Mucosa of rectum (tissue), 2 donors: Measurements from ENCODE around the gene CATSPERZ.

Experiments used
- H3K27ac ChIP-seq, 2 donors: one replicate each; pipeline ENCODE4 v1.7.0; 2013; ENCODE audit warnings: inconsistent platforms in 2 of 2, low read depth in 2 of 2, low read length in 2 of 2
- H3K27me3 ChIP-seq, 2 donors: one replicate each; pipeline ENCODE4 v1.7.0; 2013; ENCODE audit warnings: low read length in 2 of 2; ENCODE audit not compliant: control insufficient read depth in 2 of 2, insufficient read depth in 2 of 2
- H3K36me3 ChIP-seq, 2 donors: one replicate each; pipeline ENCODE4 v1.7.0; 2013; ENCODE audit warnings: low read length in 2 of 2; ENCODE audit not compliant: control insufficient read depth in 2 of 2, insufficient read depth in 2 of 2
- H3K4me1 ChIP-seq, 2 donors: one replicate each; pipeline ENCODE4 v1.7.0; 2013; ENCODE audit warnings: low read length in 2 of 2, mild to moderate bottlenecking in 1 of 2; ENCODE audit not compliant: control insufficient read depth in 2 of 2, insufficient read depth in 2 of 2
- H3K4me3 ChIP-seq, 2 donors: one replicate each; pipeline ENCODE4 v1.7.0; 2013; ENCODE audit warnings: low read length in 2 of 2
- H3K9ac ChIP-seq, 2 donors: one replicate each; pipeline ENCODE4 v1.7.0; 2013; ENCODE audit warnings: low read length in 2 of 2, low read depth in 1 of 2, mild to moderate bottlenecking in 1 of 2
- H3K9me3 ChIP-seq, 2 donors: one replicate each; pipeline ENCODE4 v1.7.0; 2013; ENCODE audit warnings: low read length in 2 of 2; ENCODE audit not compliant: control insufficient read depth in 2 of 2
- donor health status: healthy.
- donor health status: Normal muscosa, but diverticular disease.

The CATSPERZ gene

DNA sequence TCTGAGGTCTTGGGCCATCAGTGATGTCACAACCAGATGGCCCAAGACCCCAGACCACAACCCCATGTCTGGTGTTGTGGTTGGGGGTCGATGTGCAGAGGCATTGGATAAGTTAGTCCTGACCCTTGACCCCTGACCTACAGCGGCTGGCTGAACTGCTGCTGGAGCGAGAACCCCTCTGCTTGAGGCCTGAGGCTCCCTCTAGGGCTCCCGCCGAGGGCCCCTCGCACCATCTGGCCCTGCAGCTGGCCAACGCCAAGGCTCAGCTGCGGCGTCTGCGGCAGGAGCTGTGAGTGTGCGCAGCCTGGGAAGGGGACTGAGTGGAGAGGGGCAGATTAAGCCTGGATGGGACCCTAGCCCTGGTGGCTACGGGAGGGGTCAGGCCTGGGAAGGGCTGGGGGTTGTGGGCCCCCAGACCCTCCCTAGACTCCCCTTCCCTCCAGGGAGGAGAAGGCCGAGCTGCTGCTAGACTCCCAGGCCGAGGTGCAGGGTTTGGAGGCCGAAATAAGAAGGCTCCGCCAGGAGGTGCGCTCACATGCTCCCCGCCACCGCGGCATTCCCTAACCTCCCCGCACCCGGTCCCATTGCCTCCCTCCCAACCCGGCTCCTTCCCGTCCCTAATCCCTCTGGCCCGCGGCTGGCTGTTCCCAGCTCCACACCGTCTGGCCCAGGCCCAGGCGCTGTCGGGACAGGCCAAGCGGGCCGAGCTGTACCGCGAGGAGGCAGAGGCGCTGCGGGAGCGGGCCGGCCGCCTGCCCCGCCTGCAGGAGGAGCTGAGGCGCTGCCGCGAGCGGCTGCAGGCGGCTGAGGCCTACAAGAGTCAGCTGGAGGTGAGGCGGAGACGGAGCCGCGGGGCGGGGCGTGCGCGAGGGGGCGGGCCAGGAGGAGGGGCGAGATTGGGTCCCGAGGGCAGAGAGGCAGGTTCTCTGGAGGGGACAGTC, 42.0 kb downstream of the CATSPERZ start:
- Histone ChIP-seq H3K4me3 (peak overlapping the region; percentile 61 to 69), H3K4me1 (peaks cover 24 to 27% of the 10 kb centered on the region in 2 donors), H3K27ac (peak overlapping the region; percentile 70 to 72), H3K9me3 (no peaks in the 10 kb centered on the region), H3K36me3 (peaks cover 0 to 2% of the 10 kb centered on the region in 2 donors), H3K27me3 (no peaks in the 10 kb centered on the region), H3K9ac (peak overlapping the region; percentile 65 to 86)

DNA sequence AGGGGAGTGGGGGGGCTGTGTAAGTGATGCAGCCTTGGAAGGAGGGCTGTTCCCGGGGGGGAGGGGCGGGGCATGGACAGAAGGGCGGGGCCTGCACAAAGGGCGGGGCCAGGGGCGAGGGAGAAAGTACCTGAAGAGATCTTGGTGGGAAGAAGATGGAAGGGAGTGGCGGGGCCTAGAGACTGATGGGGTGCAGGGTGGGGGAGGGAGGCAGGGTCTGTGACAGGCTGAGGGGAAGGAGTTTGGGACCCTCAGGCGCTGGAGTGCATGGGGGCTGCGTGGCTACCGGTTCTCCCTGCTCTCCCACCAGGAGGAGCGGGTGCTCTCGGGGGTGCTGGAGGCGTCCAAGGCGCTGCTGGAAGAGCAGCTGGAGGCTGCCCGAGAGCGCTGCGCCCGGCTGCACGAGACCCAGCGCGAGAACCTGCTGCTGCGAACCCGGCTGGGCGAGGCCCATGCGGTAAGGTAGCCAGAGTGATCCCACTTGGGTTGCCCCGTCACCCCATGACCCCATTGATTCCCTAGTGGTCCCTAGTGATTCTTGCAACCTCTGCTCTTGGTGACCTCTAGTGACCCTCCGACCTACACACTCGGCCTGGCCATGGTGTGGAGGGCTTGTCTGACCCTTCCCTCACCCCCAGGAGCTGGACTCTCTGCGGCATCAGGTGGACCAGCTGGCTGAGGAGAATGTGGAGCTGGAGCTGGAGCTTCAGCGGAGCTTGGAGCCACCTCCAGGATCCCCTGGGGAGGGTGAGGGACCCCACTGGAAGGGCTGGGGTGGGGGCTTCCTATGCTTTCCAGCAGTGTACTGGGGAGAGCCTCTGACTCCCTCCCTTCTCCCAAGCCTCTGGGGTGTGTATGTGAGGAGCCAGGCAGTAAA, 42.9 kb downstream of the CATSPERZ start:
- Histone ChIP-seq H3K27ac (peak overlapping the region in 1 of 2 donors; percentile 70), H3K9ac (no peak overlapping the region), H3K4me1 (peaks cover 24 to 27% of the 10 kb centered on the region in 2 donors), H3K9me3 (no peaks in the 10 kb centered on the region), H3K36me3 (peaks cover 0 to 2% of the 10 kb centered on the region in 2 donors), H3K27me3 (no peaks in the 10 kb centered on the region), H3K4me3 (no peak overlapping the region)

DNA sequence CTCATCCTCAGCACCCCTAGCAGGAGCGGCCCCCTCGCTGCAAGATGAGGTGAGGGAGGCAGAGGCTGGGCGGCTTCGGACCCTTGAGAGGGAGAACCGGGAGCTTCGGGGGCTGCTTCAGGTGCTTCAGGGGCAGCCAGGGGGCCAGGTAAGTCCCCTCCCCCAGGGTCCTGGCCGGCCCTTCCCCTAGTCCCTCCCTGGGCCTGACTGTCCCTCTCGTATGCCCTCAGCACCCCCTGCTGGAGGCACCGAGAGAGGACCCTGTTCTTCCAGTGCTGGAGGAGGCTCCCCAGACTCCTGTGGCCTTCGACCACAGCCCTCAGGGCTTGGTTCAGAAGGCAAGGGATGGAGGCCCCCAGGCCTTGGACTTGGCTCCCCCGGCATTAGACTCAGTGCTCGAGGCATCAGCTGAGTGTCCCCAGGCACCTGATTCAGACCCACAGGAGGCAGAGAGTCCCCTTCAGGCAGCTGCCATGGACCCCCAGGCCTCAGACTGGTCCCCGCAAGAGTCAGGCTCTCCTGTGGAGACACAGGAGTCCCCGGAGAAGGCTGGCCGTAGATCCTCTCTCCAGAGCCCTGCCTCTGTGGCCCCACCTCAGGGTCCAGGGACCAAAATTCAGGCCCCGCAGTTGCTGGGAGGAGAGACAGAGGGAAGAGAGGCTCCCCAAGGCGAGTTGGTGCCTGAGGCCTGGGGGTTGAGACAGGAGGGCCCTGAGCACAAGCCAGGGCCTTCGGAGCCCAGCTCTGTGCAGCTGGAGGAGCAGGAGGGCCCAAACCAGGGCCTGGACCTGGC, 43.8 kb downstream of the CATSPERZ start:
- H3K36me3 ChIP-seq = peaks cover 0 to 2% of the 10 kb centered on the region in 2 donors
- H3K27me3 ChIP-seq = no peaks in the 10 kb centered on the region
- H3K27ac ChIP-seq = no peak overlapping the region
- H3K9ac ChIP-seq = no peak overlapping the region
- no peak overlapping the region for H3K4me3 ChIP-seq
- H3K4me1 ChIP-seq = peaks cover 24 to 27% of the 10 kb centered on the region in 2 donors
- no peaks in the 10 kb centered on the region for H3K9me3 ChIP-seq

DNA sequence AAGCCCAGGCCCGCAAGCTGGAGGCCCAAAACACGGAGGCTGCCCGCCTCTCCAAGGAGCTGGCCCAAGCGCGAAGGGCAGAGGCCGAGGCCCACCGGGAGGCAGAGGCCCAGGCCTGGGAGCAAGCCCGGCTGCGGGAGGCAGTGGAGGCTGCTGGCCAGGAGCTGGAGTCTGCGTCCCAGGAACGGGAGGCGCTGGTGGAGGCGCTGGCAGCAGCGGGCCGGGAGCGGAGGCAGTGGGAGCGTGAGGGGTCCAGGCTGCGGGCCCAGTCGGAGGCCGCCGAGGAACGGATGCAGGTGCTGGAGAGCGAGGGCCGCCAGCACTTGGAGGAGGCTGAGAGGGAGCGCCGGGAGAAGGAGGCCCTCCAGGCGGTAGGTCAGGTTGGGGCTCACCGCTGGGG, 44.6 kb downstream of the CATSPERZ start:
- H3K4me1 ChIP-seq = peaks cover 20 to 23% of the 10 kb centered on the region in 2 donors
- H3K9me3 ChIP-seq = no peaks in the 10 kb centered on the region
- H3K27ac ChIP-seq = no peak overlapping the region

DNA sequence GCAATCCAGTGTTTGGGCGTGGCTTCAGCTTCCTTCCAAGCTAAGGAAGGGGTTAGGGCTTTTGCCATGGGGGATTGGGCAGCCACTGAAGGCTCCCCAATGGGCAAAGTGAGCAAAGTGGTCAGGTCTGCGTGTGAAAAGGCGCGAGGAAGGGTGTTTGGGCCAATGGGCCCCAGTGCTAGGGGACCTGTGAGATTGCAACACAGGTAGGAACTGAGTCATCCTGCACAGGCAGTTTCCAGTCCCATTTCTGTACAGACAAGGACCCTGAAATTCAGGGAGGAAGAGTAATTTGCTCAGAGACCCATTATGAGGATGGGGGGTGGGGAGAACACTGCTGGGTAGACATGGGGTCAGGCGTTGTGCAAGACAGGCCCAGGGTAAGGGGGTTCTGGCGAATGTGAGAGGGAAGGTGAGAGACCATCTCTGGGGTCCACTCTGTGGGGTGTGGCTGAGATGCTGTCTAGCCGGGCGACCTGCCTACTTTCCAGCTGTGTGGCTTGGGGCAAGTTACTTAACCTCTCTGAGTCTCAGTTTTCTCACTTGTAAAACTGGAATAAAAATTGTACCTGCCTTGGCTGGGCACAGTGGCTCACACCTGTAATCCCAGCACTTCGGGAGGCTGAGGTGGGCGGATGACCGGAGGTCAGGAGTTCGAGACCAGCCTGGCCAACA, 47.2 kb downstream of the CATSPERZ start:
- Histone ChIP-seq H3K36me3 (peaks cover 0 to 2% of the 10 kb centered on the region in 2 donors), H3K27ac (no peak overlapping the region)

More for the DNA sequence above, 44.6 kb downstream of the CATSPERZ start:
- no peak overlapping the region for H3K4me3 ChIP-seq
- H3K9ac ChIP-seq = no peak overlapping the region
- H3K36me3 ChIP-seq = peaks cover 0 to 2% of the 10 kb centered on the region in 2 donors
- no peaks in the 10 kb centered on the region for H3K27me3 ChIP-seq

DNA sequence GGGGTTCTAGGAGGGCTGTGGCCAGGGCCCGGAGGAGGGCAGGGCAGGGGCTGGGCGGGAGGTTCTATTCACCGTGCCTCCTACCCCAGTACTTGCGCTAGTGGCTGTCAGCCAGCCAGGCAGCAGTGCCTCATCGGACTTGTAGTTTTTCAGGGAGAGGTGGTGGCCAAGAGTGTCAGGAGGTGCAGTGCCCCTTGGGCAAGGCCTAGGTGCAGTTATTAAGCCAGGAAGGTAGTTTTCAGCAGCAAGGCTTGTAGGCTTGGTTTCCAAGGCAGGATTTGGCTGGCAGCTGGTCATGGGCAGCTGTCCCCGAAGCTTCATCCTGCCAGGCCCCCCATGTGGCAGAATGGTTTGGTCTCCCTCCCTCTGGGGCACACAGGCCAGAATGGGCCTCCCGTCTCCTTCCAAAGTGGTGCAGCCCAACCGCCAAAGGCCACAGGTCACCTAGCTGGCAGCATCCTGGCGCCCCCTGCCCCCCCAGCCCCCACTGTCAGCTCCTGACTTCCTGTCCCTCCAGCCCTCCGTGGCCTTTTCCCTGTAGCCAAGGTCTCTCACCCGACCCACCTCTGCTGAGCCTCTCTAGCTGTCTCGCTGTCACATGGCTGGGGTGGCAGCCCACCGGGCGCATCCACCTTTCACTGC, 48.3 kb downstream of the CATSPERZ start:
- H3K36me3 ChIP-seq = no peaks in the 10 kb centered on the region
- no peaks in the 10 kb centered on the region for H3K4me1 ChIP-seq
- H3K4me3 ChIP-seq = no peak overlapping the region
- no peaks in the 10 kb centered on the region for H3K9me3 ChIP-seq
- no peak overlapping the region for H3K27ac ChIP-seq
- no peaks in the 10 kb centered on the region for H3K27me3 ChIP-seq
- H3K9ac ChIP-seq = no peak overlapping the region

More for the DNA sequence above, 47.2 kb downstream of the CATSPERZ start:
- Histone ChIP-seq H3K9ac (no peak overlapping the region), H3K27me3 (no peaks in the 10 kb centered on the region), H3K4me1 (peaks cover under 1 to 5% of the 10 kb centered on the region in 2 donors), H3K9me3 (no peaks in the 10 kb centered on the region), H3K4me3 (no peak overlapping the region)

DNA sequence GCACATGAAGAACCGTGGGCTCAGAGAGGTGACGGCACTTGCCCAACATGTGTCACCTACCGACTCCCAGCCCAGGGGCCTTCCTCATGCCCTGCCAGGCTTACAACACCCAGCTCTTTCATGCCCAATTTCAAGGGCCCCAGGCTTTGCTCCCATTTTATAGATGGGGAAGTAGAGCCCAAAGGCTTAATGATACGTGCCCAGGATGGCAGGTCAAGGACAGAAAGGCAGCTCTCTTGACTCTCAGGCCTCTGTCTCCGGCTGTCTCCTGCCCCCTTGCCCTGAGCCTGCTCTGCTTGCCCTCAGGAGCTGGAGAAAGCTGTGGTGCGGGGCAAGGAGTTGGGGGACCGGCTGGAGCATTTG, 48.8 kb downstream of the CATSPERZ start:
- H3K9me3 ChIP-seq = no peaks in the 10 kb centered on the region
- no peaks in the 10 kb centered on the region for H3K4me1 ChIP-seq
- H3K27ac ChIP-seq = no peak overlapping the region
- no peaks in the 10 kb centered on the region for H3K27me3 ChIP-seq
- H3K9ac ChIP-seq = no peak overlapping the region
- no peak overlapping the region for H3K4me3 ChIP-seq
- H3K36me3 ChIP-seq = no peaks in the 10 kb centered on the region

DNA sequence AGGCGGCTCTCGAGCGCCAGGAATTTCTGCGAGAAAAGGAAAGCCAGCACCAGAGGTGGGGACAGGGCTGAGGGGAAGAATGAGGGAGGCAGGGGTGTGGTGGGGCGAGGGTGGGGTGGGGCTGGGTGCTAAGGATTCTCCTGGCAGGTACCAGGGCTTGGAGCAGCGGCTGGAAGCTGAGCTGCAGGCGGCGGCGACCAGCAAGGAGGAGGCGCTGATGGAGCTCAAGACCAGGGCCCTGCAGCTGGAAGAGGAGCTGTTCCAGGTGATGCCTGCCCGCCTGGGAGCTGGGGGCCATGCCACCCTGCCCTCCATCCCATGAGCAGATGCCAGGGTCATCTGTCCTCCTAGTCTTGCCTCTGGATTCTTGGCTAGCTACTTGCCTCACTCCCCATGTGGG, 49.2 kb downstream of the CATSPERZ start:
- Histone ChIP-seq H3K9ac (no peak overlapping the region), H3K36me3 (no peaks in the 10 kb centered on the region), H3K4me3 (no peak overlapping the region), H3K27me3 (no peaks in the 10 kb centered on the region), H3K9me3 (no peaks in the 10 kb centered on the region), H3K4me1 (no peaks in the 10 kb centered on the region), H3K27ac (no peak overlapping the region)

DNA sequence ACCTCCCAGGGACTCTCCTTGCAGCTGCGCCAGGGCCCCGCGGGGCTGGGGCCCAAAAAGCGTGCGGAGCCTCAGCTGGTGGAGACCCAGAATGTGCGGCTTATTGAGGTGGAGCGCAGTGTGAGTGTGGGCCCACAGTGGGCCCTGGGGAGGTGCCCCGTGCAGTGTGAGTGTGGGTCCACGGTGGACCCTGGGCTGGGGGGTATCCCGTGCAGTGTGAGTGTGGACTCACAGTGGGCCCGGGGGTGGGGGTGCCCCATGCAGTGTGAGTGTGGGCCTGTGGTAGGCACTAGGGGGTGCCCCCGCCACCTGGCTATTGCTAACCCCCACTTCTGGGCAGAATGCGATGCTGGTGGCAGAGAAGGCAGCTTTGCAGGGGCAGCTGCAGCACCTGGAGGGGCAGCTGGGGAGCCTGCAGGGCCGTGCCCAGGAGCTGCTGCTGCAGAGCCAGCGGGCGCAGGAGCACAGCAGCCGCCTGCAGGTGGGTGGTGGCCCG, 51.0 kb downstream of the CATSPERZ start:
- no peak overlapping the region for H3K9ac ChIP-seq
- no peak overlapping the region for H3K4me3 ChIP-seq
- H3K36me3 ChIP-seq = no peaks in the 10 kb centered on the region
- H3K9me3 ChIP-seq = no peaks in the 10 kb centered on the region
- peaks cover 2 to 7% of the 10 kb centered on the region in 2 donors for H3K4me1 ChIP-seq
- H3K27me3 ChIP-seq = no peaks in the 10 kb centered on the region
- H3K27ac ChIP-seq = no peak overlapping the region
